Fibroblast of mammary gland (primary cell): ENCODE measurements around the gene SYNDIG1.

Experiments used
- DNase-seq: peaks from one replicate; pipeline ENCODE4 v3.0.0-alpha.2; 2010; ENCODE audit warnings: low read depth
- H3K4me3 ChIP-seq: 2 replicates; pipeline ENCODE4 v1.5.1; 2011; ENCODE audit warnings: low read depth, mild to moderate bottlenecking, low read length, moderate library complexity; ENCODE audit not compliant: control insufficient read depth
- TF ChIP-seq, protein P1 (sequence below): conservative IDR thresholded peaks from 2 replicates; pipeline ENCODE4 v1.5.1; 2011; ENCODE audit warnings: low read depth, low read length, inconsistent platforms; ENCODE audit not compliant: control insufficient read depth, insufficient read depth

Gene SYNDIG1

DNA sequence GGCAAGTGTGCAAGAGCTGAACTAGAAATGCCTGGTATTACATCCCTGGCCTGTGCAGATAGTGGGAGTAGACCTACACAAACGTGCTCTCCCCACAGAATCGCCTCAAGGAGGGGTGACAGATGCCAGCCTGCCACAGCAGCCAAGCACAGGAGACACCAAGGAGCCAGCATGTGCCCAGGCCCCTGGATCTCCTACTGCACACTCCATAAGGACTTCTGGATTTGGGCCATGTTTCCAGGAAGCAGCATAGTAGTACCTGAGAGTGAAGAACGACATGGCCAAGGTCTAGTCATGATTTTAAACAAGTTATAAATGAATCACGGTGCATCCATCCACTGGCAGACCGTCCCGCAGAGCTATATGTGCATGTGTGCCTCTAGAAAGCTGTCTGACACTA is 232.2 kb downstream of the SYNDIG1 start:
- TF ChIP-seq, protein P1, sequence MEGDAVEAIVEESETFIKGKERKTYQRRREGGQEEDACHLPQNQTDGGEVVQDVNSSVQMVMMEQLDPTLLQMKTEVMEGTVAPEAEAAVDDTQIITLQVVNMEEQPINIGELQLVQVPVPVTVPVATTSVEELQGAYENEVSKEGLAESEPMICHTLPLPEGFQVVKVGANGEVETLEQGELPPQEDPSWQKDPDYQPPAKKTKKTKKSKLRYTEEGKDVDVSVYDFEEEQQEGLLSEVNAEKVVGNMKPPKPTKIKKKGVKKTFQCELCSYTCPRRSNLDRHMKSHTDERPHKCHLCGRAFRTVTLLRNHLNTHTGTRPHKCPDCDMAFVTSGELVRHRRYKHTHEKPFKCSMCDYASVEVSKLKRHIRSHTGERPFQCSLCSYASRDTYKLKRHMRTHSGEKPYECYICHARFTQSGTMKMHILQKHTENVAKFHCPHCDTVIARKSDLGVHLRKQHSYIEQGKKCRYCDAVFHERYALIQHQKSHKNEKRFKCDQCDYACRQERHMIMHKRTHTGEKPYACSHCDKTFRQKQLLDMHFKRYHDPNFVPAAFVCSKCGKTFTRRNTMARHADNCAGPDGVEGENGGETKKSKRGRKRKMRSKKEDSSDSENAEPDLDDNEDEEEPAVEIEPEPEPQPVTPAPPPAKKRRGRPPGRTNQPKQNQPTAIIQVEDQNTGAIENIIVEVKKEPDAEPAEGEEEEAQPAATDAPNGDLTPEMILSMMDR = no peak
- no peak overlapping the region for H3K4me3 ChIP-seq
- DNase-seq = no peak

DNA sequence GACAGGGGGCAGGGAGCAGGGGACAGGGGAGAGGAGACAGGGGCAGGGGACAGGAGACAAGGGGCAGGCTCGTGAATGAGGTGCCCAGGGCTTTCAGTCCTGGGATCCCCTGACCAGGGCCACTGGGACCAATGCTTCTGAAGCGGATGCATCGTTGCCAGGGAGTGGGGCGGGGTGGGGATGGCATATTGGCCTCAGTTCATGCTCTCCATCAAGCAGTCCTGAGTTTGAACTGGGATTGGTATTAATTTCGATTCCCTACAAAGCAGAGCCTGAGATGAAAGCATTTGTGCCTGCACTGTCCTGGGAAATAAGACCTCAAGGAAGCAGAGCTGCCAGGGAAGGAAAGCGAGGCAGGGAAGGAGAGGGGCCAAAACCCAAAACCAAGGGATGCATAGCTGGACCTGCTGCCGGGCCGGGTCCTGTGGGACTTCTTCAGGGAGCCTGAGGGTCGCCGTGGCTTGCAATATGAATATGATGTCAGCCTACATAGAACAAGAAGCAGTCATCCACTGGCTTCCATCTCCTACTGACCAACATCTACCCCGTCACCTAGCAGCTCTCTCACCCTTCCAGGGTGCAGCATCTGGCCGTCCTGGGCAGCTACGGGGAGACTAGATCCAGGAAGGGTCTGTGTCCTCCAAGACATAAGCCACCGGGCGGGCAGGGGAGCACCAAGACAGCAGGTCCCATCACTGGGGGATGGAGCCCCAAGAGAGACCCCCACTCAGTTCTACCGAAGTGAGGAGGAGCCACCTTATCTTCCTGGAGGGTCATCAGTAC is 233.3 kb downstream of the SYNDIG1 start:
- DNase-seq = no peak
- H3K4me3 ChIP-seq = no peak overlapping the region
- TF ChIP-seq, protein P1 = no peak

DNA sequence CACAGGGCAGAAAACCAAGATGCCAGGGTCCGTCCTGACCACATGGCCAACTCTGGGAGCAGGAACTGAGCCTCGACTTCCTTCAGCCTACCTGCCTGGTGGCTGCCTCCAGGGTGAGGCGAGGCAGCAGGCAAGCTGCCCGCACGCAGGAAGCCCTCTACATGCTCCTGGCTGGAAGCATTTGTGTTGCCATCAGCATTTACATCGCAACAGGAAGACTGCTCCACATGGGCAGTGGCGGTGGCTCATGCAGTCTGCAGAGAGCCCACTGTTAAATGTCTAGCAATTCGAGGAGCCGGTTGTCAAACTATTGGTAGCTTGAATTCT is 233.8 kb downstream of the SYNDIG1 start:
- TF ChIP-seq, protein P1 = no peak
- no peak overlapping the region for H3K4me3 ChIP-seq
- DNase-seq = no peak

DNA sequence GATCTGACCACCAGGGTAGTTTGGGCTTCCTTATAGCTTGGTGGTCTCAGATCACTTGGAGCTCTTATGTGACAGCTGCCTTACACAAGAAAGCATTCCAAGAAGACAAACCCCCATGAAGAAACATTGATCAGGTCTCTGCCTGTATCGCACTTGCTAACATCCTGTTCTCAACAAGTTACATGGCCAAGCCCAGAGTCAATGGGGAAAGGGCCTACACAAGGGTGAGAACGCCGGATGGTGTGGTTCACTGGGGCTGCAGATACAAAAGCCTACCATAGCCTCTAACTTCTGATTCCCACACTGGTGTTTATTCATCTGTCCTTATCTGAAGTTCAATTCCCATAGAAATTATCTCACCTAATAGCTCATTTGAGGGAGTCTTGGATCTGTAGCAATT is 235.5 kb downstream of the SYNDIG1 start:
- no peak overlapping the region for H3K4me3 ChIP-seq
- TF ChIP-seq, protein P1 = no peak
- no peak for DNase-seq

DNA sequence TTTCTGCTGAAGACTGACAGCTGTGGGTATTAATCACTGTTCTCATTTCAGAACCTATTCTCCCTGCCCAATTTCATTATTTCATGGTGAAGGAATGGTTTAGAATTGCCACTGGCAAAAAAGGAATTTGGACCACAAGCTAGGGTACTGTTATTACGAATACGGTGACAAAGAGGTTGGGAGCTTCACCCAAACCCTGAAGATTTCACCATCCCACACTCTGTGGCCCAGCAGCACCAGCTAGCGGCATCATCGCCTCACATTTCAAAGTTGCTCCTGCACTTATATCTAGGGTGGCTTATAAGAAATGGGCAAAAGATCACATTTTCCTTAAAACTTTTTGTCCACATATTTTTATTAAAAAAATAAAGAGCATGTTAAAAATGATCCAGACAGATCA is 236.1 kb downstream of the SYNDIG1 start:
- TF ChIP-seq, protein P1 = no peak
- H3K4me3 ChIP-seq = no peak overlapping the region
- DNase-seq = no peak

DNA sequence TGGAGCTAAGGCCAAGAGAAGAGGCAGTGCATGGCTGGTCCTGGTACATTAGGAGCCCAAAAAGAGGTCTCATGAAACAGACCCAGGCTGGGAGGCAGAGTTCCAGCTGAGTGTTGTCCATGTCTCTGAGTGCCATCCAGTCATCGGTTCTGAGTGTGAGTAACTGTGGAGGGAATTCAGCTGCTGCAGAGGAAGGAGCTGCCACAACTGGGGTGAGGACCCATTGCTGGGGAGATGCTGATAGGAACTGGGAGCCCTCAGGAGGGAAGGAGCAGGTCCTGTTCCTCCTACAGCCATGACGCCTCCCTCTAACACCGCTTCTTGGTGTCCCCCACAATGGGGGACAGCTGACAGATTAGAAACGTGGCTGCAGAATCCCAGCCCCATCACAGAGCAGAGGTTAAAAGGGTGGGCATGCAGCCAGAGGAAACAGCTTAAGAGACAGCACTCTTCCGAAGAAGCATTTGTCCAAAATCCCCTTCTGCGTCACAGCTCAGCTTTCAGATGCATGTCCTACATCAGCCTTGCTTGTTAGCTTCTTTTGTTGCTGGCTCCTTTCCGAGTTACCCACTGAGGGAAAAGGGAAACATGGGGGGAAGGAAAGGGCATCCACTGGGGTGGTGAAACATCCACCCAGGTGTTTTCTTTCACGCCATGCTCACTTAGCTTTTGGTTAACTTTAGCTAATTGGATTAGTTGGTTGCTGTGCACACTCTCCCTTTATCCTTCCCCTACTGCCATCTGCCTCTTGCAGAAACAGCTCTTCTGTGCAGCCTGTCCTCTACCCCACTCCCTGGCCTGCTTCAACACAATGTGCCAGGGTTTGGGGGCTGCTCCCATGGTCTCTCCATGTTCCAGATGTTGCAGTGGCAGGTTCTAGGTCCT is 239.2 kb downstream of the SYNDIG1 start:
- H3K4me3 ChIP-seq = no peak overlapping the region
- no peak for DNase-seq
- TF ChIP-seq, protein P1 = no peak
